ENCODE results near the gene HDAC11.
A peak's percentile ranks its signal among the peaks of the same experiment; 100 is the strongest.
"Not testable (repeated sequence)": the region's sequence is repeated elsewhere in the genome, so short reads cannot be mapped to it uniquely, and the experiment has no call there.

Gene HDAC11

GRCh38 chr3:13506680-13507079, 26.6 kb downstream of the HDAC11 start:
- DNase-seq (ENCODE audit: low spot score), result no peak

GRCh38 chr3:13507247-13507569, 27.1 kb downstream of the HDAC11 start:
- no peak for DNase-seq (ENCODE audit: low spot score)

- DNase-seq (ENCODE audit: low spot score), result peak; percentile 30
Observed at GRCh38 chr3:13507570-13508339, 27.6 kb downstream of the HDAC11 start.

GRCh38 chr3:13508496-13508895, 28.4 kb downstream of the HDAC11 start:
- DNase-seq (ENCODE audit: low spot score), result no peak

GRCh38 chr3:13509059-13509815, 29.1 kb downstream of the HDAC11 start:
- DNase-seq (ENCODE audit: low spot score), result no peak

- DNase-seq (ENCODE audit: low spot score), result no peak
Observed at GRCh38 chr3:13509816-13510192, 29.7 kb downstream of the HDAC11 start.

GRCh38 chr3:13512451-13512850, 32.3 kb downstream of the HDAC11 start:
- no peak for DNase-seq (ENCODE audit: low spot score)

GRCh38 chr3:13513051-13513912, 33.2 kb downstream of the HDAC11 start:
- no peak for DNase-seq (ENCODE audit: low spot score)

- DNase-seq (ENCODE audit: low spot score), result no peak
Observed at GRCh38 chr3:13513913-13514517, 33.9 kb downstream of the HDAC11 start.

- no peak for DNase-seq (ENCODE audit: low spot score)
Observed at GRCh38 chr3:13514639-13515435, 34.7 kb downstream of the HDAC11 start.

- no peak for DNase-seq (ENCODE audit: low spot score)
Observed at GRCh38 chr3:13515786-13516759, 36.0 kb downstream of the HDAC11 start.

- no peak for DNase-seq (ENCODE audit: low spot score)
Observed at GRCh38 chr3:13516760-13517135, 36.6 kb downstream of the HDAC11 start.

- DNase-seq (ENCODE audit: low spot score), result no peak
Observed at GRCh38 chr3:13517253-13517977, 37.3 kb downstream of the HDAC11 start.

- no peak for DNase-seq (ENCODE audit: low spot score)
Observed at GRCh38 chr3:13518516-13518953, 38.4 kb downstream of the HDAC11 start.

- DNase-seq (ENCODE audit: low spot score), result peak; percentile 34
Observed at GRCh38 chr3:13519006-13519791, 39.1 kb downstream of the HDAC11 start.

- no peak for DNase-seq (ENCODE audit: low spot score)
Observed at GRCh38 chr3:13520326-13520880, 40.3 kb downstream of the HDAC11 start.

- no peak for DNase-seq (ENCODE audit: low spot score)
Observed at GRCh38 chr3:13521309-13521708, 41.2 kb downstream of the HDAC11 start.

GRCh38 chr3:13521749-13522148, 41.6 kb downstream of the HDAC11 start:
- not testable (repeated sequence) for DNase-seq (ENCODE audit: low spot score)
